ENCODE measurements around the gene MTAP. TPM values are rescaled to one million over a fixed set of nuclear protein-coding genes. Genes with fewer than 3 reads are reported as not detected.

The MTAP gene
- polyA plus RNA-seq, 1 donor (not counting 4 experiments of a cell fraction or from before 2014, with no cell fraction given), result 48.7 TPM

DNA sequence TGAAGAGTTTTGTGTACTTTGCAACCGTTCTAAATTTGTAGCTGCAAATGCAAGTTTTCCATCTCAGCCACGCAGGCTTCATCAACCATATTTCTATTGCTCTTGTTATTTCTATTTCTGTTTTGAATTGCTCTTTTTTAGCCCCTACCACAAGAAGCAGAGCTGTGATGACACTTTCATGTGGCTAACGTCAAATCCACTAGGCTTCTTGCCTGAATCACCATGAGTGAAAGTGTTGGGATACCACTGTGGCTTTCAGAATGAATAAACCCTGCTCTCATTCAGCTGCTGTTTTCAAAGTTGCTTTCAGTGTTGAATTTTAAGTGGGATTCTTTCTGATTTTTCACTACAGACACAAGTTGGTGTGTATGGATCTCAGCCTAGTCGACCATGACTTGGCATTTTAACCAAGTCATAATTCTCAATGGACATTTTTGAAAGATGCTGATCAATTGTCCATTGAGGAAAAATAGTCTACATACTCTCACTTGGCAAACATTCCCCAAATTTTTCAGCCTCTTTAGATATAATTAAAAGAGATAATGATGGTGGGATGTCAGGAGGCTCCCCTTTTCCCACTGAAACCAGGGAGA lies 41.0 kb upstream of the MTAP start:
- dilution Hi-C loops (cut with MboI; ENCODE audit: extremely low pct_ligation_motif_present, low sequenced_read_pairs), result no loop called here
- DNase-seq (ENCODE audit: low read depth, low spot score) (no peak), FAIRE-seq (peak; percentile 23)
- Histone ChIP-seq H3K36me3 (ENCODE audit: control insufficient read depth in 2 of 2, extremely low read depth in 1 of 2, insufficient read depth in 2 of 2, low read length in 2 of 2) (no peaks in the 10 kb centered on the region), H3K9me1 (ENCODE audit: control insufficient read depth, extremely low read depth, insufficient read depth, low read length) (no peaks in the 10 kb centered on the region), H3K4me2 (ENCODE audit: control insufficient read depth, extremely low read depth, insufficient read depth, low read depth, low read length) (no peak overlapping the region), H3K79me2 (ENCODE audit: control insufficient read depth, insufficient read depth, low read length) (no peaks in the 10 kb centered on the region), H3K27me3 (ENCODE audit: control insufficient read depth, extremely low read depth, insufficient read depth, low read length) (no peaks in the 10 kb centered on the region), H3K27ac (ENCODE audit: control insufficient read depth, insufficient read depth, low read length) (no peak overlapping the region), H3K9ac (ENCODE audit: control insufficient read depth, extremely low read depth, insufficient read depth, low read length) (no peak overlapping the region), H3K4me3 (ENCODE audit: control insufficient read depth in 2 of 3, extremely low read depth in 1 of 3, insufficient read depth in 2 of 3, low read depth in 1 of 3, low read length in 3 of 3) (no peak overlapping the region), H2AFZ (ENCODE audit: control insufficient read depth, low read length) (no peak overlapping the region), H3K9me3 (ENCODE audit: control insufficient read depth, low read depth, low read length) (no peaks in the 10 kb centered on the region), H3K4me1 (ENCODE audit: control insufficient read depth, extremely low read depth, insufficient read depth, low read length) (peaks cover 18% of the 10 kb centered on the region), H4K20me1 (ENCODE audit: control insufficient read depth, extremely low read depth, insufficient read depth, low read length) (no peaks in the 10 kb centered on the region)
- no peak for TF ChIP-seq EZH2 (IDR thresholded peaks at IDR 0.05; ENCODE audit: low read length)
- TF ChIP-seq, protein P1, sequence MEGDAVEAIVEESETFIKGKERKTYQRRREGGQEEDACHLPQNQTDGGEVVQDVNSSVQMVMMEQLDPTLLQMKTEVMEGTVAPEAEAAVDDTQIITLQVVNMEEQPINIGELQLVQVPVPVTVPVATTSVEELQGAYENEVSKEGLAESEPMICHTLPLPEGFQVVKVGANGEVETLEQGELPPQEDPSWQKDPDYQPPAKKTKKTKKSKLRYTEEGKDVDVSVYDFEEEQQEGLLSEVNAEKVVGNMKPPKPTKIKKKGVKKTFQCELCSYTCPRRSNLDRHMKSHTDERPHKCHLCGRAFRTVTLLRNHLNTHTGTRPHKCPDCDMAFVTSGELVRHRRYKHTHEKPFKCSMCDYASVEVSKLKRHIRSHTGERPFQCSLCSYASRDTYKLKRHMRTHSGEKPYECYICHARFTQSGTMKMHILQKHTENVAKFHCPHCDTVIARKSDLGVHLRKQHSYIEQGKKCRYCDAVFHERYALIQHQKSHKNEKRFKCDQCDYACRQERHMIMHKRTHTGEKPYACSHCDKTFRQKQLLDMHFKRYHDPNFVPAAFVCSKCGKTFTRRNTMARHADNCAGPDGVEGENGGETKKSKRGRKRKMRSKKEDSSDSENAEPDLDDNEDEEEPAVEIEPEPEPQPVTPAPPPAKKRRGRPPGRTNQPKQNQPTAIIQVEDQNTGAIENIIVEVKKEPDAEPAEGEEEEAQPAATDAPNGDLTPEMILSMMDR (optimal IDR thresholded peaks at IDR 0.05 in 1 of 3, IDR thresholded peaks at IDR 0.05 in 1 of 3, conservative IDR thresholded peaks at IDR 0.05 in 1 of 3; ENCODE audit: extremely low read depth in 1 of 3, insufficient read depth in 2 of 3, low read length in 3 of 3), result no peak

- no peak overlapping the region for H3K4me3 ChIP-seq (ENCODE audit: control insufficient read depth in 2 of 3, extremely low read depth in 1 of 3, insufficient read depth in 2 of 3, low read depth in 1 of 3, low read length in 3 of 3)
- H4K20me1 ChIP-seq (ENCODE audit: control insufficient read depth, extremely low read depth, insufficient read depth, low read length), result no peaks in the 10 kb centered on the region
- dilution Hi-C loops (cut with MboI; ENCODE audit: extremely low pct_ligation_motif_present, low sequenced_read_pairs), result no loop called here
- H3K9me1 ChIP-seq (ENCODE audit: control insufficient read depth, extremely low read depth, insufficient read depth, low read length), result no peaks in the 10 kb centered on the region
- peaks cover 18% of the 10 kb centered on the region for H3K4me1 ChIP-seq (ENCODE audit: control insufficient read depth, extremely low read depth, insufficient read depth, low read length)
- FAIRE-seq (peak; percentile 39), DNase-seq (ENCODE audit: low read depth, low spot score) (no peak)
- TF ChIP-seq, protein P1 (optimal IDR thresholded peaks at IDR 0.05 in 1 of 3, IDR thresholded peaks at IDR 0.05 in 1 of 3, conservative IDR thresholded peaks at IDR 0.05 in 1 of 3; ENCODE audit: extremely low read depth in 1 of 3, insufficient read depth in 2 of 3, low read length in 3 of 3), result no peak
- no peak for TF ChIP-seq EZH2 (IDR thresholded peaks at IDR 0.05; ENCODE audit: low read length)
- no peak overlapping the region for H3K27ac ChIP-seq (ENCODE audit: control insufficient read depth, insufficient read depth, low read length)
- H3K9me3 ChIP-seq (ENCODE audit: control insufficient read depth, low read depth, low read length), result no peaks in the 10 kb centered on the region
- H2AFZ ChIP-seq (ENCODE audit: control insufficient read depth, low read length), result no peak overlapping the region
- H3K27me3 ChIP-seq (ENCODE audit: control insufficient read depth, extremely low read depth, insufficient read depth, low read length), result no peaks in the 10 kb centered on the region
- H3K79me2 ChIP-seq (ENCODE audit: control insufficient read depth, insufficient read depth, low read length), result no peaks in the 10 kb centered on the region
- no peak overlapping the region for H3K4me2 ChIP-seq (ENCODE audit: control insufficient read depth, extremely low read depth, insufficient read depth, low read depth, low read length)
- no peaks in the 10 kb centered on the region for H3K36me3 ChIP-seq (ENCODE audit: control insufficient read depth in 2 of 2, extremely low read depth in 1 of 2, insufficient read depth in 2 of 2, low read length in 2 of 2)
- no peak overlapping the region for H3K9ac ChIP-seq (ENCODE audit: control insufficient read depth, extremely low read depth, insufficient read depth, low read length)
These were observed 40.4 kb upstream of the MTAP start for GRCh38 chr9:21762064-21762463.
